GM12864 (cell line): ENCODE results near the gene PLEKHN1.

ENCODE experiments used
- DNase-seq: peaks from one replicate; pipeline ENCODE4 v3.0.0-alpha.2; 2011; ENCODE audit warnings: low read depth
- H3K4me3 ChIP-seq: 2 replicates; pipeline ENCODE4 v1.5.1; 2011; ENCODE audit warnings: mild to moderate bottlenecking, low read depth, low read length, control low read depth
- TF ChIP-seq, protein P1 (sequence below): IDR thresholded peaks from 2 replicates; pipeline ENCODE4 v1.5.1; 2011; ENCODE audit warnings: low read depth, mild to moderate bottlenecking, moderate library complexity, low read length, control low read depth, inconsistent platforms; ENCODE audit errors: missing control alignments

Gene PLEKHN1

GRCh38 chr1:941015-941587, 25.2 kb upstream of the PLEKHN1 start:
- no peak for DNase-seq
- TF ChIP-seq, protein P1, sequence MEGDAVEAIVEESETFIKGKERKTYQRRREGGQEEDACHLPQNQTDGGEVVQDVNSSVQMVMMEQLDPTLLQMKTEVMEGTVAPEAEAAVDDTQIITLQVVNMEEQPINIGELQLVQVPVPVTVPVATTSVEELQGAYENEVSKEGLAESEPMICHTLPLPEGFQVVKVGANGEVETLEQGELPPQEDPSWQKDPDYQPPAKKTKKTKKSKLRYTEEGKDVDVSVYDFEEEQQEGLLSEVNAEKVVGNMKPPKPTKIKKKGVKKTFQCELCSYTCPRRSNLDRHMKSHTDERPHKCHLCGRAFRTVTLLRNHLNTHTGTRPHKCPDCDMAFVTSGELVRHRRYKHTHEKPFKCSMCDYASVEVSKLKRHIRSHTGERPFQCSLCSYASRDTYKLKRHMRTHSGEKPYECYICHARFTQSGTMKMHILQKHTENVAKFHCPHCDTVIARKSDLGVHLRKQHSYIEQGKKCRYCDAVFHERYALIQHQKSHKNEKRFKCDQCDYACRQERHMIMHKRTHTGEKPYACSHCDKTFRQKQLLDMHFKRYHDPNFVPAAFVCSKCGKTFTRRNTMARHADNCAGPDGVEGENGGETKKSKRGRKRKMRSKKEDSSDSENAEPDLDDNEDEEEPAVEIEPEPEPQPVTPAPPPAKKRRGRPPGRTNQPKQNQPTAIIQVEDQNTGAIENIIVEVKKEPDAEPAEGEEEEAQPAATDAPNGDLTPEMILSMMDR = no peak
- H3K4me3 ChIP-seq = no peak overlapping the region

DNA sequence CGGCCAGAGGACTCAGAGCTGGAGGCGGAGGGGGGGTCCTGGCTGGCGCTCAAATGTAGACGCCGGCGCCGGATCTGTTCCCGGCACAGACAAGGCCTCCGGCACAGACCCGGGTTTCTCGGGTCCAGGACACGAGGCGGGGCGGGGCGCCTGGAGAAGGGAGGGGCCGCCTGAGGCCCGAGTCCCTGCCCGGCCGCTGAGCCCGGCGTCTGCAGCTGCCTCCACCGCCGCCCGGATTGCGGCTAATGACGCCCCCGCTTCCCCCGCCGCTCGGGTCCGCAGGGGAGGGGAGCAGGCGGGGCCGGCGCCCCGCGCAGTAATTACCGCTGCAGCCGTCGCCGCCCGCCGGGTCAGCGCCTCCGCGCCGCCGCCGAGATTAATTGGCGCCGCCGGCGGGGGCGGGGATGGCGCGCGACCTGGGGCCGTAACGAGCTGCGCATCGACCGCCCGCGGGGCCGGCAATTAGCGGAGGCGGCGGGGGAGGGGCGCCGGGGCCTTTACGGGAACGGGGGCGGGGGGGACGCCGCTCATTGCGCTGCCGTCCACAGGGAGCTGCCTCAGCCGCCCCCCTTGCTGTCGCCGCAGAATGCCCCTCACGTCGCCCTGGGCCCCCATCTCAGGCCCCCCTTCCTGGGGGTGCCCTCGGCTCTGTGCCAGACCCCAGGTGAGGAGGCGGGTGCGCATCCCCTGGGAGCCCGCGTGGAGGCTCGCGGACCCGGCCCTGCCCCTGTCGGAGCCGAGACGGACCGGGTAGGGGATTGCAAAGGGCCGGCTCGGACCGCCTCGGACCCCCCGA, 24.5 kb upstream of the PLEKHN1 start:
- TF ChIP-seq, protein P1 = no peak
- H3K4me3 ChIP-seq = no peak overlapping the region; the same call in 1 of the 2 replicates
- DNase-seq = no peak

- DNase-seq = no peak
- TF ChIP-seq, protein P1 = no peak
- no peak overlapping the region for H3K4me3 ChIP-seq
These were observed 23.9 kb upstream of the PLEKHN1 start for GRCh38 chr1:942411-942821.

- no peak overlapping the region for H3K4me3 ChIP-seq
- DNase-seq = no peak
- TF ChIP-seq, protein P1 = no peak
These were observed 23.3 kb upstream of the PLEKHN1 start for GRCh38 chr1:942864-943533.

DNA sequence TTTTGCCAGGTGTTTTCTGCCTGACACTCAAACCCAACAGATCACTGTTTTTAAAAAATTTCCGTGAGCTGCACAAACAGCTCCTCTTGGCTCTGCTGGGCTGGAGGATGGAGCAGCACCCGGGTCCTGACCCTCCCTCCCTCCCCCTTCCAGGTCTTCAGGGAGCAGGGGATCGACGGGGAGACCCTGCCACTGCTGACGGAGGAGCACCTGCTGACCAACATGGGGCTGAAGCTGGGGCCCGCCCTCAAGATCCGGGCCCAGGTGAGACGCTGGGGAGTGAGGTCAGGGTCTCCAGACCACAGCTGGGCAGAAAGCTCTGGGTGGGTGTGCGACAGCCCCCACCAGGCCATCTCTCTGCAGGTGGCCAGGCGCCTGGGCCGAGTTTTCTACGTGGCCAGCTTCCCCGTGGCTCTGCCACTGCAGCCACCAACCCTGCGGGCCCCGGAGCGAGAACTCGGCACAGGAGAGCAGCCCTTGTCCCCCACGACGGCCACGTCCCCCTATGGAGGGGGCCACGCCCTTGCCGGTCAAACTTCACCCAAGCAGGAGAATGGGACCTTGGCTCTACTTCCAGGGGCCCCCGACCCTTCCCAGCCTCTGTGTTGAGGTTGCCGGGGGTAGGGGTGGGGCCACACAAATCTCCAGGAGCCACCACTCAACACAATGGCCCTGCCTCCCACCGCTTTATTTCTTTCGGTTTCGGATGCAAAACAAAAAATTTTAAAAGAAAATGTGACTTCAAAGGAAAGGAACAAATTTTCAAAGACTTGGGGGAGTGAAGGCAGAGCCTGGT, 22.5 kb upstream of the PLEKHN1 start:
- no peak for DNase-seq
- TF ChIP-seq, protein P1 = no peak
- H3K4me3 ChIP-seq = no peak overlapping the region

DNA sequence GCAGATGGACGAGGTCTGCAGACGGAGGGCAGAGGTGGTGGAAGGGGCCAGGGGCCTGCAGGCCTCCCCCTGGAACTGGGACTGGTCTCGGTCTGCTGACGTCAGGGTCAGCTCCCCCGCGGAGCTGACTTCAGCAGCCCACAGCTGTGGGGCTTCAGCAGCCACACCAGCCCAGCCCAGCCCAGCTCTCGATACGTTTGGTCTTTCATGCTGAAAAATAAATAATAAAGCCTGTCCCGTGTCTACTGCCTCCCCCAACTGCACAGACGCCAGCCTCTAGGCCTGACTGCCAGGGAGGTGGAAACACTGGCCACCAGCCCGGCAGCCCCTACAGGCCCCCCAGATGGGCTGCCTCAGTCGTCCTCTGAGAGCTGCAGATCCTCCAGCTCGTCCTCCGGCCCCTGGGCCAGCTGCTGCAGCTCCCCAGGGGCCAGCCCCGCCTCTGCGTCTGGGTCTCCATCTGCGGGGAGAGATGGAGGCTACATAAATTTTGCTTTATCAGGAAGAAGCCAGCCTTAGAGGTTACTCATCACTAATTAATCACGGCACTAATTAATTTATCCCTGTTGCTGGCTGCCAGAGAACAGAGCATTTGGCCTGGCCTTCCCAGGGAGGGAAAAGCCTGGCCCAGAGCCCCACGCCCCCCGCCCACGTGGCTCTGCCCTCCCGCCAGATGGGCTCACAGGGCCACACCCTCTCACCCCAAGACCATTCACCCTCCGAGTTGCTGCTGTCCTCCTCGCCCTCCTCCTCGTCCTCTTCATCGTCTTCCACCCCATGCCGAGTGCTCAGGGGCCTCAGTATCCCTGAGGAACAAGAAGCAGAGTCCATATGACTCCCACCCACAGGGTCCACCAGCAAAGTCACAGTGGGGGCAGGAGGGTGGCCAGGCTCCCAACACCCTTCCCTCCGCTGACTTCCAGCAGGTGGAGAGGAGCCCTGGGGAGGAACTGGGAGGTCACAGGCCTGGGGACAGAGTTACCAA, 21.6 kb upstream of the PLEKHN1 start:
- H3K4me3 ChIP-seq = no peak overlapping the region
- TF ChIP-seq, protein P1 = no peak
- no peak for DNase-seq
